ENCODE results near the gene ASCC2. TPM values are rescaled to one million over a fixed set of nuclear protein-coding genes. Genes with fewer than 3 reads are reported as not detected.

The ASCC2 gene
- total and polyA plus RNA-seq, 2 of the 4 experiments (the other 2 are of a cell fraction): 40.0 to 62.2 TPM

- Histone ChIP-seq H3K9me1 (ENCODE audit: insufficient read depth, low read length) (peaks cover 8% of the 10 kb centered on the region; the same call in 1 of the 2 replicates), H2BK15ac (ENCODE audit: low read depth, low read length) (no peak overlapping the region), H4K5ac (ENCODE audit: low read depth, low read length) (no peak overlapping the region), H2AK5ac (ENCODE audit: low read depth, low read length) (no peak overlapping the region), H3K4ac (ENCODE audit: low read depth, low read length) (no peak overlapping the region), H3K27me3 (ENCODE audit: control insufficient read depth, insufficient read depth, low read length) (no peaks in the 10 kb centered on the region), H3K14ac (replicated peaks; ENCODE audit: low read depth, low read length) (no peak overlapping the region), H4K91ac (ENCODE audit: insufficient read depth, low read depth, low read length) (no peak overlapping the region), H2AFZ (replicated peaks; ENCODE audit: low read length, poor library complexity) (no peak overlapping the region), H3K23ac (ENCODE audit: low read depth, low read length) (no peak overlapping the region), H3K56ac (ENCODE audit: extremely low read depth, insufficient read depth, low read length) (no peak overlapping the region), H3K4me2 (ENCODE audit: low read depth, low read length) (no peak overlapping the region), H3K18ac (ENCODE audit: low read depth, low read length) (no peak overlapping the region), H3K79me1 (ENCODE audit: low read depth in 1 of 2, low read length in 2 of 2) (no peaks in the 10 kb centered on the region), H2BK5ac (ENCODE audit: low read depth, low read length, poor library complexity, severe bottlenecking) (no peak overlapping the region), H3K9me3 (ENCODE audit: control insufficient read depth, insufficient read depth, low read length) (no peaks in the 10 kb centered on the region), H2BK120ac (ENCODE audit: low read depth, low read length) (no peak overlapping the region), H3K4me1 (ENCODE audit: control insufficient read depth, insufficient read depth, low read length) (peaks cover 2% of the 10 kb centered on the region; the same call in 1 of the 2 replicates), H4K8ac (ENCODE audit: low read depth in 2 of 2, low read length in 2 of 2) (no peak overlapping the region), H4K20me1 (ENCODE audit: insufficient read depth, low read length) (peaks cover 13% of the 10 kb centered on the region; the same call in 1 of the 2 replicates), H2AK9ac (replicated peaks; ENCODE audit: low read depth, low read length, poor library complexity) (no peak overlapping the region), H3K36me3 (ENCODE audit: control insufficient read depth, insufficient read depth, low read length) (peaks cover 33% of the 10 kb centered on the region), H2BK20ac (ENCODE audit: low read depth, low read length) (no peak overlapping the region), H3K27ac (ENCODE audit: insufficient read depth, low read length) (no peak overlapping the region), H3K9ac (ENCODE audit: low read depth, low read length) (no peak overlapping the region), H3K4me3 (ENCODE audit: insufficient read depth, low read depth, low read length) (no peak overlapping the region)
- ChIA-PET CTCF (no interaction called here), POLR2A (ENCODE audit: unreplicated experiment) (no interaction called here)
- no CpG with 5 or more reads among the region's 2 CpGs for WGBS, 2 experiments (ENCODE audit: extremely low coverage in 2 of 2, insufficient read length in 1 of 2)
- BruUV-seq (replicated peaks): no TSS peak
- no peak for DNase-seq
- intact Hi-C loops (cut with micrococcal nuclease) (no loop called here), in situ Hi-C loops (cut with MboI; ENCODE audit: low sequenced_read_pairs) (no loop called here), dilution Hi-C loops (cut with HindIII; ENCODE audit: low sequenced_read_pairs, unreplicated experiment) (no loop called here)
- ATAC-seq (ENCODE audit: low read depth): no peak
- TF ChIP-seq MAFK (IDR thresholded peaks at IDR 0.05; ENCODE audit: low read depth, low read length) (no peak), RCOR1 (IDR thresholded peaks at IDR 0.05; ENCODE audit: insufficient replicate concordance, low read length) (no peak), FOS (IDR thresholded peaks at IDR 0.05; ENCODE audit: low read depth, low read length) (no peak), MAZ (IDR thresholded peaks at IDR 0.05; ENCODE audit: borderline replicate concordance, low read depth, low read length) (no peak), CTCF (conservative IDR thresholded peaks at IDR 0.05; ENCODE audit: low read depth, low read length) (no peak), CEBPB (IDR thresholded peaks at IDR 0.05; ENCODE audit: low read depth, low read length) (no peak), MXI1 (IDR thresholded peaks at IDR 0.05; ENCODE audit: borderline replicate concordance, low read depth, low read length) (no peak), RFX5 (IDR thresholded peaks at IDR 0.05; ENCODE audit: low read depth, low read length) (no peak), RAD21 (IDR thresholded peaks at IDR 0.05; ENCODE audit: low read length) (no peak), CHD1 (IDR thresholded peaks at IDR 0.05; ENCODE audit: low read depth, low read length) (no peak), SMC3 (IDR thresholded peaks at IDR 0.05; ENCODE audit: low read depth, low read length) (no peak), POLR2A (IDR thresholded peaks at IDR 0.05; ENCODE audit: low read depth, low read length) (no peak), ELK1 (IDR thresholded peaks at IDR 0.05; ENCODE audit: borderline replicate concordance, low read depth, low read length) (no peak), BHLHE40 (IDR thresholded peaks at IDR 0.05; ENCODE audit: low read depth, low read length) (no peak), NFE2L2 (IDR thresholded peaks at IDR 0.05; ENCODE audit: low read depth, low read length) (no peak), USF2 (IDR thresholded peaks at IDR 0.05; ENCODE audit: low read depth, low read length) (no peak)
Measured at GRCh38 chr22:29819501-29819900, 18.6 kb downstream of the ASCC2 start.

Data from IMR-90 (cell line).